SIG-M5 treated with dmso at 0.1 percent for 504 hours (cell line): Measurements from ENCODE around the gene DENND2C.
A peak's percentile ranks its signal among the peaks of the same experiment; 100 is the strongest.

Source experiments
- DNase-seq: peaks from one replicate; lab custom pipeline; 2025; ENCODE audit not compliant: unreplicated experiment; lab: John Stamatoyannopoulos, UW

The DENND2C gene

DNA sequence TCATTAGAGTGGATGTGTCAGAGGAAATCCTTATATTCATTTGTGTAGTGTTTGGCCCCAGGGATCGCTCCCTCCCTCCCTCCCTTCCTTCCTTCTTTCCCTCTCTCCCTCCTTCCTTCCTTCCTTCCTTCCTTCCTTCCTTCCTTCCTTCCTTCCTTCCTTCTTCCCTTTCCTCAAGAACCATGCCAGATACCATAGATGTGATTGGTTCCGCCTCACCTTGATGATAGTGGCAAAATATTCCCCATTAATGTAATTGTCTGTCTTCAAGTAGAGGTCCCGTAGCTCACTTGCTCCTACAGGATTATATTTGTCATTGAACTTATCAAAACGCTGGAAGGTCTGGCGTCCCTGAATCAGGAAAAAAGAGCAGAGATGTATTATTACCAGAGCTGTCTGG lies 7.8 kb upstream of the DENND2C start:
- DNase-seq: no peak

DNA sequence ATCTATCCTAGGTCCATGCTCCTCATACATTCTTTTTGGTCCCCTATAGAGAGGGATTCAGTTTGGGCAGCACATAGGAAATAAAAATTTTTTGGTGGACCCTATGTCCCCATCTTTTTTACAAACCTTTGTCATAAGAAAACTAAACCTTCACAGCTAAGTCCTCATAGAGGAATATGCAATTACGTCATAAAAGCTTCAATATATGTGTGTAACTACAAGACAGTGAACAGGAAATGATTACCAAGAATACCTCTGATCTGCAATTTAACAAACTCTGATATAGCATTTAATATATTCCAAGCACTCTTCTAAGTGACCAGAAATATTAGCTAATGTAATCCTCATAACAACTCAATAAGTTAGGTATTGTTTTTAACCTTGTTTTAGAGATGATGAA lies 6.3 kb upstream of the DENND2C start:
- DNase-seq: no peak

- DNase-seq: no peak
Measured at GRCh38 chr1:114671939-114672275, 2.1 kb upstream of the DENND2C start.

- peak; percentile 80 for DNase-seq
Measured at GRCh38 chr1:114671011-114671938, 1.4 kb upstream of the DENND2C start.

DNA sequence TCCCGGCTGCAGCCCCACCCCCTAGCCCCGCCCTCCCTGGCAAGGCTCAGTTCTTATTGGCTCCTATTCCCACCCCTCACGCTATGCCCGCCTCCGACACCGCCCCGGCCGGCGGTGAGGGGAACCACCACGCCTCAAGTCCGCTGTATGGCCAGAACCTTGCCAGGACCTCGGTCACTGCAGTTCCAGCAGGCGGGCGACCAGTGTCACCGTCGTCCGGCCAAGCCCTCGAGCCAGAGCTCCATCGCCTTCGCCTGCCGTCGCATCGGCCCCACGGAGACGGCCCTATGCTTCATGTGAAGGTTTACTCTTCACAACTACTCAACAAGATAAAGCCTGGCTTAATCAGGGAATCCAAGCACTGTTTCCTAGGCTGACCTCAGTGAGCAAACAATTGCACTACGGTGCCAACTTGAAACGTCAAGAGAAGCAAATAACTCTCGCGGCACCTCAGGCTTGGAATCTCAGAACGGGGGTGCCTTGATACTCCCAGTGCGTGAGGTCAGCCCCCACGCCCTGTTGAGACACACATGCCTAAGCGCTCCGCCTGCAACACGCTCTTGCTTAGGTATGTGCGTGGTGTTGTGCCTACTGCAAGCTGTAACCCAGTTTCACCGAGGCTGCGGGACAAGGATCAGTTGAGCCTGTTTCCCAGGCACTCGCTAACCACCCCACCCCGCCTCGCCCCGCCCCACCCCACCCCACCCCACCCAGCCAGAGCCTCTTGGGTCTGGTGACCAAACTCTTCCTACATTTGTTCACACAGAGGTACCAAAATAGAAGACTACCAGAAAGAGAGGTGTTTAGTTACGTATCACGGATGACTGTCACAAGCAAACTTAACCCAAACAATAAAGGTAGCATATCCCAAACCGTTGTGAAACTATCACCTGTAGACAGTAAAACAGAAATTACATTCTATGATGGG lies 498 bp upstream of the DENND2C start:
- peak; percentile 98 for DNase-seq

- DNase-seq: peak; percentile 44
Measured at GRCh38 chr1:114668784-114669561, 876 bp downstream of the DENND2C start.

- no peak for DNase-seq
Measured at GRCh38 chr1:114668373-114668772, 1.5 kb downstream of the DENND2C start.

GRCh38 chr1:114666954-114667353 lies 2.9 kb downstream of the DENND2C start:
- DNase-seq: no peak

DNA sequence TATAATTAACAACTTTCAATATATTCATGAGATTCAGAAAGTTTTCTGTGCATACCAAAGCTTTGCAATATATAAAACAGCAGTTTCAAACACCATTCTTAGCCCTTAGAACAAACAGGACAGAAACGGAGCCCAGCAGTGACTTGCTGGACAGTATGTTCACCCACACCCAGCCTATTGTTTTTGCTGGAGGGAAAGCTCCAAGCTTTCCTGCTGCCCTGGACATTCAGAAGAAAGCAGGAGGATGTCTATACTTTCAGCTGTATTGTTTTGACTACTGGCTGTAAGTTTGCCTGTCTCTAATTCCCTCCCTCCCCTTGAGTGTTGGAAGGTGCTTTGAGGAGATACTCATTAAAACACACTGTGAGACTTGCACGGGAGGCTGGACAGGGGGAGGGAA lies 9.6 kb downstream of the DENND2C start:
- no peak for DNase-seq

DNA sequence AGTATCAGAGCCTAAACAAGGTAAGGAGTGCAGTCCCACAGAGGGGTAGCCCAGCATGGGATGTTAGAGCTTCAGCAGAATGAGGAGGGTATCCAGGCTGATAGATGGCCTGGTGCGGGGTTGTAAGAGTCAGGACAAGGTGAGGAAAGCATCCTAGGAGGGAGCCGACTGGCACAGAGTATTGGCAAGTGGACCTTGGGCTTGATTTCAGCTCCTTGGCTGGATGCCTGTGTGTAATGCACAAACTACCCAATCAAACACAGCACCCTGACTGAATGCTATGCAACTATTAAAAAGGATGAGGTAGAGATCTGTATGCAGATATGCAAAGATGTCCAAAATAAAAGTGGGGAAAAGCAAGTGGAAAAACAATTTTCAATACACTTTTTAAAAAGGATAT lies 18.0 kb downstream of the DENND2C start:
- DNase-seq: no peak

DNA sequence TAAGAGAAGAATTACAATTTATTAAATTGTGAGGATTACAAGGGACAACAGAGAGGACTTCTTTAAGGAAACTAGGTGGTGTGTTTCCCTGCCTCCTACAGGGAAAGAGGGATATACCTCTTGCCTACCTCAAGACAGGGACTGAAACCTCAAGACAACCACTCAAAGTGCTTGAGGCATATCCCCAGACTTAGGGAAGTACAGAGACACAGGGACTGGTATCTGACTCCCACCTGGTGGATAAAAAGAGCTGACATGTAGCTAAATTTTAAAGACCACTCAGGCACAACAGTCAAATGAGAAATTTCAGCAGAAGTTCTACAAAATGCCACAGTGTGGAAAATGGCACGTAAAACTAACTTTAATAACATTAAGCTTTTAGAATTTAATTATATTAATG lies 21.3 kb downstream of the DENND2C start:
- peak; percentile 27 for DNase-seq

DNA sequence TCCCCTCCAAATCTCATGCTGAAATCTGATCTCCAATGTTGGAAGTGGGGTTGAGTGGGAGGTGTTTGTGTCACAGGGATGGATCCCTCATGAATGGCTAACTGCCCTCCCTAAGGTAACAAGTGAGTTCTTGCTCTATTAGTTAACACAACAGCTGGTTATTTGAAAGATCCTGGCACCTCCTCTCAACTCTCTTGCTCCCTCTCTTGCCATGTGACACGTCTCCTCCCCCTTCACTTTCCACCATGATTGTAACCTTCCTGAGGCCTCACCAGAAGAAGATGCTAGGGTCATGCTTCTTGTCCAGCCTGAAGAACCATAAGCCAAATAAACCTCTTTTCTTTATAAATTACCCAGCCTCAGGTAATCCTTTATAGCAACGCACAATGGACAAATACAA lies 28.5 kb downstream of the DENND2C start:
- no peak for DNase-seq

DNA sequence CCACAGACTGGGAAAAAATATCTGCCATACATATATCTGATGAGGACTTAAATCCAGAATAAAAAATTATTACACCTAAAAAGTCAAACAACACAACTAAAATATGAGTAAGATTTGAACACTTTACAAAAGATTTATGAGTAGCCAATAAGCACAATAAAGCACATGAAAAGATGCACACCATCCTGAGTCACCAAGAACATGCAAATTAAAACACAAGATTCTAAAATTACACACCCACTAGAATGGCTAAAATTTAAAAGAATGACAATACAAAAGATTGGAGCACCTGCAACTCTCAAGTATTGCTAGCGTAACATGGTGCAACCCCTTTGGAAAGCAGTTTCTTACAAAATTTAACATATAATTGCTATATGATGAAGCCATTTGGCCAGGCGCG lies 30.9 kb downstream of the DENND2C start:
- no peak for DNase-seq

- no peak for DNase-seq
Measured at GRCh38 chr1:114632427-114632826, 37.4 kb downstream of the DENND2C start.

- no peak for DNase-seq
Measured at GRCh38 chr1:114627107-114627506, 42.7 kb downstream of the DENND2C start.

- no peak for DNase-seq
Measured at GRCh38 chr1:114623364-114623763, 46.5 kb downstream of the DENND2C start.

GRCh38 chr1:114620419-114620818 lies 49.4 kb downstream of the DENND2C start:
- DNase-seq: peak; percentile 59

DNA sequence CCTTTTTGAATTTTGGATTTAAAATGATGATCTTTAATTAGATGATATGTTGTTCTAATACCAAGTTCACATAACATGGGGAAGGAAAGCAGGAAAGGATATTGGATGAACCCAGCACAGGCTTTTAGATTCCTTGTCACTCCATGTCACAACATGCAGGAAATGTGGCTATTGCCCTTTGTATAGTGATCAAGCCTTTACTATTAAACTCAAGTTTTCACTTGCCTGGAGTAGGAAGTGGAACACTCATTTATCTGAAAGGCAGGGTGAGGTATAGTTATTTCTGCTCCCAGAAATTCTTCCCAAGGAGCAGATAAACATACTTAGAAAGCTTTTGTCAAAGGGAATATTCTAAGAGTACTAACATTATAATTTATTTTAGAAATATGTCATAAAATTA lies 51.2 kb downstream of the DENND2C start:
- no peak for DNase-seq

DNA sequence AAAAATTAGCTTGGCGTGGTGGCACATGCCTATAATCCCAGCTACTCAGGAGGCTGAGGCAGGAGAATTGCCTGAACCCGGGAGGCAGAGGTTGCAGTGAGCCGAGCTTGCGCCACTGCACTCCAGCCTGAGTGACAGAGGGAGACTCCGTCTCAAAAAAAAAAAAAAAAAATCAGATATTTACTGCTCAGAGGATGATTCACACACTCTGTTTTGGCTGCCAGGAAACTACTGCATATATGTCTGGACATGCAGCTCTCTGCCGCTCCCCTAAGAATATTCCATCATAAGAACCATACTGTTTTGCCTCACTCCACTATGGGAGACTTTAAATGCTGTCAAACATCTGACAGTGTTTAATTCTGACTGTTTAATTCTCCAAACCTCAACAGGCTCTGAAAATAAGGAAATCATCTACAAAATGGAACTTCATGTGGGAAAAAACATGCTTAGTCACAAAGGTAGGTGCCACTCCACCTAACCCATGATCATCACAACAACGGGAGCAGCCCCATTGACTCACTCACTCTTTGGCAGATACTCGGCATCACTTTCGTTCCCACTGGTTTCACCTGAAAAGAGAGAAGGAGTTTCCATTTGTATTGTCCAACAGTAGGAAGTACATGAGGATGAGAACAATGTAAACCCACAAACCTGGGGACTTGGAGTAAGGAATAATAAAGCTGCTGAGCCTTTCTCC lies 59.2 kb downstream of the DENND2C start:
- DNase-seq: no peak

DNA sequence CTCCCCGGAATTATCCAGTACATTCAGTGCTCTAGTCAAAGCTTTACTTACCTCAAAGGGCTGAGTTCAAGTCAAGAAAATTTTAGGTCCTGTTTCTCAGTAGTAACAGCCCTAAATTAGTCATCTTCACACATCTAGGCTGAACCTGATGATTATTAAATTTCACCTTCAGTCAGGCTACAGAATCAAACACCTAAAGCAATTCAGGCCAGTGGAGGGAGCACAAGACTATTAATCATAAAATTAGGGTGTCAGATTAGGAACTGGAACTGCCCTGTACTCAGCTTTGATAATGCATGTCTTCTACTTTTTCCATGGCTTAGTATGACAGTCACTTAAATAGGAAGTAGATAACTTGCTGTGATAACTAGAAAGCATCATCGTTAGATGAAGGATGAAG lies 60.0 kb downstream of the DENND2C start:
- DNase-seq: peak; percentile 42

DNA sequence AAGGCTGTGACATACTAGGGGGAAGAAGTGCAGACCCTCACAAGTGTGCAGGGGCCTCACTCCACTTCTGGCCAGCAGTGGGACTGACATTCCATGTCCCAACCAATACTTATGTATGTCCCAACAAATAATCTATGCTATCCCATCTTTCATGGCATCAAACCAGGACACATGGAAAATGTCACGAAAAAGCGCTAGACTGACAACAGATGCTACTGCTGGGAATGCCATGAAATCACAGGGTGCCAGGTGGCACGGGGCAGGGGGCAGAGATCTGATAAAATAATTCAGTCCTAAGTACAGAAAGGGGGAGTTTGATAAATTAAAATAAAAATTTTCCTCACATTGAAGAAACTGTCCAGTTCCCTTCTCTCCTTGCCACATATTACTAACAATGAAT lies 60.8 kb downstream of the DENND2C start:
- no peak for DNase-seq
